ENCODE measurements around the gene SMARCD1.

SMARCD1 gene

DNA sequence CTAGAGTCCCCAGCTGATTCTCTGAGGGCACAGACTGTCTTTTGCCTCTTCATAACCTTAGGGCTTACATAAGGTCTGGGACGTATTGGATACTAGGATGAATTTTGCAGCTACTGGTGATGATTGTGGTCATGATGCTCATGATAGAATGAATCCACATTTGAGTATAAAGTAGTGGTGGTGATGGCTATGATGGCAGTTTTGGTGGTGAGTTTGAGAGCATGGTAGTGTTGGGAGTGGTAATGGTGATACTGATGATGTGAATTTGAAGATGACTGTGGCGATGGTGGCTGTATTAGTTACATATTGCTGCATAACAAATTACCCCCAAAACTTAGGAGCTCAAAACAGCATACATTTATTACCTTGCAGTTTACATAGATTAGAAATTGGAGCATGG is 41.8 kb upstream of the SMARCD1 start:
- TF ChIP-seq SUZ12 (IDR thresholded peaks at IDR 0.05; ENCODE audit: extremely low read depth, insufficient read depth, insufficient read length) (no peak), ZNF274 (IDR thresholded peaks at IDR 0.05; ENCODE audit: low read depth, low read length) (no peak), YY1 (IDR thresholded peaks at IDR 0.05; ENCODE audit: insufficient read depth, insufficient read length) (no peak)
- no peaks in the 10 kb centered on the region for H3K36me3 ChIP-seq (ENCODE audit: insufficient read depth, insufficient read length, low read length)
- no peak overlapping the region for H3K9ac ChIP-seq (ENCODE audit: insufficient read length, low read depth)
- no peak overlapping the region for H3K4me3 ChIP-seq (ENCODE audit: insufficient read length, low read depth)
- no peaks in the 10 kb centered on the region for H3K9me3 ChIP-seq (ENCODE audit: insufficient read depth, low read length)
- H3K27me3 ChIP-seq (ENCODE audit: insufficient read depth, insufficient read length) = peaks cover 44% of the 10 kb centered on the region
- DNase-seq (ENCODE audit: low read depth, low spot score) = no peak
- peaks cover 19% of the 10 kb centered on the region for H3K4me1 ChIP-seq (ENCODE audit: insufficient read depth, insufficient read length)

DNA sequence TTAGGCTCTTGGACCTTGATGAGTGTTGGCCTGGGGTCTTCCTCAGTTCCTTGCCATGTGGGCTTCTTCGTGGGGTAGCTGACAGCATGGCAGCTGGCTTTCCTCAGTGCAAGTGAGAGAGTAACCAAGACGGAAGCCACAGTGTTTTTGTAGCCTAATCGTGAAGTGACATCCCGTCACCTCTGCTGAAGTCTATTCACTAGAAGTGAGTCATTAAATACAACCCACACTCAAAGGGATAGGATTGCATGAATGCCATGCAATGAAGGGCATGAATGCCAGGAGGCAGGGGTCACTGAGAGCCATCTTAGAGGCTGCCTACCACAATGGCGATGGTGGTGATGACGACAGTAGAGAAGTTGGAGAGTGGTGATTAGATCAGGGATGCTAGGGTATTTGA is 41.3 kb upstream of the SMARCD1 start:
- no peaks in the 10 kb centered on the region for H3K36me3 ChIP-seq (ENCODE audit: insufficient read depth, insufficient read length, low read length)
- no peak for DNase-seq (ENCODE audit: low read depth, low spot score)
- H3K27me3 ChIP-seq (ENCODE audit: insufficient read depth, insufficient read length) = peaks cover 49% of the 10 kb centered on the region
- H3K4me1 ChIP-seq (ENCODE audit: insufficient read depth, insufficient read length) = peaks cover 19% of the 10 kb centered on the region
- no peaks in the 10 kb centered on the region for H3K9me3 ChIP-seq (ENCODE audit: insufficient read depth, low read length)
- no peak for TF ChIP-seq YY1 (IDR thresholded peaks at IDR 0.05; ENCODE audit: insufficient read depth, insufficient read length)
- no peak for TF ChIP-seq ZNF274 (IDR thresholded peaks at IDR 0.05; ENCODE audit: low read depth, low read length)
- no peak for TF ChIP-seq SUZ12 (IDR thresholded peaks at IDR 0.05; ENCODE audit: extremely low read depth, insufficient read depth, insufficient read length)
- no peak overlapping the region for H3K4me3 ChIP-seq (ENCODE audit: insufficient read length, low read depth)
- no peak overlapping the region for H3K9ac ChIP-seq (ENCODE audit: insufficient read length, low read depth)

DNA sequence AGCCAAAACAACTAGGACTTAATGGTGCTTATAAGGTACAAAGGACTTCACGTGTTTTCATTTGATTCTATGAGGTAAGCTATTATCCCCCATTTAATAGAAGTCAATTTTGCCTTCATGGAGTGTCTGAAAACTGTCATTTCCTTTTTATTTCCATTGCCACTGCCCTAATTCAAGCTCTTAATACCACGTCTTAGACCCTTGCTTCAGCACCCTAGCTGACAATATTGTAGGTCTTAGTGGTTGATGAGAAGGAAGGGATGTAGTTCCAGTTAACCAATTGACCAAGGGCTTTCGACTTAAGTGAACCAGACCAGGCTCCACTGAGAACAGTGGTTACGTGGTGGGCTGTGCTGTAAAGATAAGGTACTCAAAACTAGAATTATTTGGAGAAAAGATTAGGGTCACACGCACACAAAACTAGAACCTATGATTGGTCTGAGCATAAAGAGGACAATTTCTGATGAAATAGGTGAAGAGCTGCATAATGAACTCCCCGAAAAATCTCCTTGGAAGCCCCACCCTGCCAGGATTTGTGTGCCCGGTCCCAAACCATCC is 37.4 kb upstream of the SMARCD1 start:
- Histone ChIP-seq H3K9me3 (ENCODE audit: insufficient read depth, low read length) (no peaks in the 10 kb centered on the region), H3K9ac (ENCODE audit: insufficient read length, low read depth) (no peak overlapping the region), H3K4me3 (ENCODE audit: insufficient read length, low read depth) (no peak overlapping the region), H3K4me1 (ENCODE audit: insufficient read depth, insufficient read length) (peaks cover 11% of the 10 kb centered on the region), H3K36me3 (ENCODE audit: insufficient read depth, insufficient read length, low read length) (no peaks in the 10 kb centered on the region), H3K27me3 (ENCODE audit: insufficient read depth, insufficient read length) (peaks cover 59% of the 10 kb centered on the region)
- TF ChIP-seq YY1 (IDR thresholded peaks at IDR 0.05; ENCODE audit: insufficient read depth, insufficient read length) = no peak
- no peak for TF ChIP-seq ZNF274 (IDR thresholded peaks at IDR 0.05; ENCODE audit: low read depth, low read length)
- TF ChIP-seq SUZ12 (IDR thresholded peaks at IDR 0.05; ENCODE audit: extremely low read depth, insufficient read depth, insufficient read length) = no peak
- no peak for DNase-seq (ENCODE audit: low read depth, low spot score)

DNA sequence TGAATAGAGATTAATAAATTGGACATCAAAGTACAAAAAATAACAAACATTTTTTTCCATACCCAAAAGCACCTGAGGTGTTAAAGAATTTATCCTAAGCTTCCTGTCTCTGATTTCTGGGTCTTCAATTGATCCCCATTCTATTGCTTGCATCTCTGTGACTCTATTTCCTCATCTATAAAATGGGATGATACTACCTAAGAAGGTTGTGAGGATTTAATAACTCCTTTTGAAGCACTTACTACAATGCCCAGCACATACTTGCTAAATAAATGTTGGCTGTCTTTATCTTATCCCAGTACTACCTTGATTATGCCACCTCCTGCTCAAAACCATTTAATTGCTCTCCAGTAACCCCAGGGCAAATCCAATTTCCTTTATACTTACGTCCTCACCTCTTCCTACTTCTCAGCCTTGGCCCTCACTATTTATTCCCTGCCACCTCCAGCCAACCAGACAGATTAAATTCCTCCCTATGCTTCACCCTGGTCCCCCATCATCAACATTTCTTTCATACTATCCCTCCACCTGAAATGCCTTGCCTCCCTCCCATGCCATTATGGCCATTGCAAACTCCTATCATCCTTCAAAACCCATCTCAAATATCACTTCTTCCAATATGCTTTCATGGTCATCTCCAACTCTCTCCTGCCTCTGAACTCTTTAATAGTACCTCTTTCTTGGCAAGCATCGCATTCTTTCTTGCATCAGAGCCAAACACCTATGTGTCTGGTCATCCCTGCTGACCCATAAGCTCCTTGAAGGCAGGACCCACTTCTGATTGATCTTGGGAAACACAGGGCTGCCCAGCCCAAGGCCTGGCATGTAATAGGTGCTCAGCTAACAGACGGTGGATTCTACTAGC is 35.7 kb upstream of the SMARCD1 start:
- no peak for DNase-seq (ENCODE audit: low read depth, low spot score)
- H3K9ac ChIP-seq (ENCODE audit: insufficient read length, low read depth) = peak overlapping the region; percentile 75
- H3K4me1 ChIP-seq (ENCODE audit: insufficient read depth, insufficient read length) = peaks cover 11% of the 10 kb centered on the region
- H3K27me3 ChIP-seq (ENCODE audit: insufficient read depth, insufficient read length) = peaks cover 61% of the 10 kb centered on the region
- no peak for TF ChIP-seq YY1 (IDR thresholded peaks at IDR 0.05; ENCODE audit: insufficient read depth, insufficient read length)
- no peaks in the 10 kb centered on the region for H3K36me3 ChIP-seq (ENCODE audit: insufficient read depth, insufficient read length, low read length)
- H3K4me3 ChIP-seq (ENCODE audit: insufficient read length, low read depth) = peak overlapping the region; percentile 52
- H3K9me3 ChIP-seq (ENCODE audit: insufficient read depth, low read length) = no peaks in the 10 kb centered on the region

DNA sequence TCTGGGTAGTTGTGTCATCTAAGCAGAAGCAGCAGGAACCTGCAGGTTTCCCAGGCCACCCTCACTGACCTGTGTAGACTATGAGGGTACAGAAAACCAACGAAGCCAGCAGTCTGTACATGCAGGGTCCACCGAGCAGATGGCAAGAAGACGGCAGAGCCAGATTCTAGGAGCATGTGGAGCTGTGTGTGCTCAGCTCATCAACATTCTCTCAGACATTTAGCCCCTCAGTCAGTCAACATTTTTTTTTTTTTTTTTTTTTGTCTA is 35.1 kb upstream of the SMARCD1 start:
- Histone ChIP-seq H3K9ac (ENCODE audit: insufficient read length, low read depth) (peak overlapping the region; percentile 75), H3K4me1 (ENCODE audit: insufficient read depth, insufficient read length) (peaks cover 11% of the 10 kb centered on the region), H3K36me3 (ENCODE audit: insufficient read depth, insufficient read length, low read length) (no peaks in the 10 kb centered on the region), H3K27me3 (ENCODE audit: insufficient read depth, insufficient read length) (peaks cover 66% of the 10 kb centered on the region), H3K4me3 (ENCODE audit: insufficient read length, low read depth) (peak overlapping the region; percentile 52), H3K9me3 (ENCODE audit: insufficient read depth, low read length) (no peaks in the 10 kb centered on the region)
- no peak for TF ChIP-seq YY1 (IDR thresholded peaks at IDR 0.05; ENCODE audit: insufficient read depth, insufficient read length)
- no peak for DNase-seq (ENCODE audit: low read depth, low spot score)

DNA sequence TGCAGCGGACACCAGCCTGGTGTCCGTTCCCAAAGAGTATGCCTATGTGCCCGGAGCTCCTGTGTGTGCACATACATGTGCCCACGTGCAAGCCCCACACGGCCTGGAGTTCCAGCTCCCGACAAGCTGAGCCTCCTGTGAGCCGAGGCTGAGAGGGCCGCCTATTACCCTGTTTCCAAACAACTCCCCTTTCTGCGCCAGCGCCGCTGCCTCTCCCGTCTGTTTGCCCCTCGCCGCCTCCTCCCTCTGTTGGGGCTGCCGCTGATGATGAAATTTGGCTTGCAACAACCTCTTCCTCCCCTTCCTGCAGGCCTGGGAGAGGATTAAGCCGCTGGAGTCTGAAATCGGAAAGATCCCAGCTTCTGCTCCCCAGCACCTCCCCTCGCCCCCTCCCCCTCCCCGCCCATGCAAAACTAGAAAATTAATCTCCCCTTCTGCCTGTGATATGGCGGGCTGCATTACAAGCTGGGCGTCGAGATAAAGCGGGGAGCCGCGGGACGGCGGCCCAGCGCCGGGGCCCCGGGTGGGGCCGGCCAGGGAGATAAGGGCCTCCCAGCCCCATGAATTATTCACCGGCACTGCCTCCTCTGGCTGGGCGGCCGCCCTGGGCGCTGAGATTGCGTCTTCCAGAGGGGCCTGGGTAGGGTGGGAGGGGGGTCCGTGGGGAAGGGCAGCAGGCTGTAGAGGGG is 34.6 kb upstream of the SMARCD1 start:
- peaks cover 71% of the 10 kb centered on the region for H3K27me3 ChIP-seq (ENCODE audit: insufficient read depth, insufficient read length)
- peaks cover 11% of the 10 kb centered on the region for H3K4me1 ChIP-seq (ENCODE audit: insufficient read depth, insufficient read length)
- peak overlapping the region; percentile 75 for H3K9ac ChIP-seq (ENCODE audit: insufficient read length, low read depth)
- TF ChIP-seq YY1 (IDR thresholded peaks at IDR 0.05; ENCODE audit: insufficient read depth, insufficient read length) (no peak), ZNF274 (IDR thresholded peaks at IDR 0.05; ENCODE audit: low read depth, low read length) (no peak)
- DNase-seq (ENCODE audit: low read depth, low spot score) = no peak
- no peaks in the 10 kb centered on the region for H3K36me3 ChIP-seq (ENCODE audit: insufficient read depth, insufficient read length, low read length)
- peak overlapping the region; percentile 52 for H3K4me3 ChIP-seq (ENCODE audit: insufficient read length, low read depth)
- H3K9me3 ChIP-seq (ENCODE audit: insufficient read depth, low read length) = no peaks in the 10 kb centered on the region

DNA sequence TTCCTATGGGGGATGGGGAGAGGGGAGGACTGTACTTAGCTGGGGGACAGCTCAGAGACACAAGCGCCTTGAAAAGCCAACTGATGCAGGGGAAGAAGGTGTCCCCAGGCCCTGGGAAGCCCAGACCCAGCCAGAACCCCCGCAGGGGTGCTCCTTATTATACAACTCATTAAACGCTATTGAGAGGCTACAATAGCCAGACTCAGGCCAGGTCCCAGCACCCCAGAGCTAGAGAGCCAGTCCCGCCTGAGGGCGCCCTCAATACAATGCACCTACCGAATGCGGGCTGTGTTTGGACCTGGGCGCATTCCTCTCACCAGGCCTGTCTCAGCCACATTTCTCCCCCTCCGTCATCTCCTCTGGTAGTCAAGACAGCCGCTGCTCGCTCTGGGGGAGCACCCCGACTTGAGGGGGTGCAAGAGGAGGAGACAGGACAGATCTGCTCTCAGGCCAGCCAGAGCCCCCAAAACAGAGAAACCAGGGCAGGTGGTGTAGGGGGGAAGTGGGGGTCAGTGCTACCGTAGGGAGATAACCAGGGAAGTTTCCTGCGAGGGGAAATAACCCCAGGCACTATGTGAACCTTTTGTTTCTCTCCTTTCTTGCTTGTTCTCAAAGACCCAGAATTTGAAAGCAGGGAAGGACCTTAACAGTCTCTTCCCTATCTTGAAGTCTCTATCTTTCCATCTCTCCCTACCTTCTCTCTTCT is 33.9 kb upstream of the SMARCD1 start:
- Histone ChIP-seq H3K36me3 (ENCODE audit: insufficient read depth, insufficient read length, low read length) (no peaks in the 10 kb centered on the region), H3K4me1 (ENCODE audit: insufficient read depth, insufficient read length) (peaks cover 13% of the 10 kb centered on the region), H3K27me3 (ENCODE audit: insufficient read depth, insufficient read length) (peaks cover 78% of the 10 kb centered on the region), H3K9ac (ENCODE audit: insufficient read length, low read depth) (peak overlapping the region; percentile 25), H3K9me3 (ENCODE audit: insufficient read depth, low read length) (no peaks in the 10 kb centered on the region), H3K4me3 (ENCODE audit: insufficient read length, low read depth) (no peak overlapping the region)
- DNase-seq (ENCODE audit: low read depth, low spot score) = no peak
- TF ChIP-seq YY1 (IDR thresholded peaks at IDR 0.05; ENCODE audit: insufficient read depth, insufficient read length) (no peak), SUZ12 (IDR thresholded peaks at IDR 0.05; ENCODE audit: extremely low read depth, insufficient read depth, insufficient read length) (no peak), ZNF274 (IDR thresholded peaks at IDR 0.05; ENCODE audit: low read depth, low read length) (no peak)
